NAMALWA (cell line): Measurements from ENCODE around the gene ADAM15.
A peak's percentile ranks its signal among the peaks of the same experiment; 100 is the strongest.

Source experiments
- DNase-seq: peaks from one replicate; pipeline ENCODE4 v3.0.0-alpha.2; 2015; ENCODE audit warnings: low spot score

The ADAM15 gene

GRCh38 chr1:155051777-155052398 lies 772 bp downstream of the ADAM15 start:
- DNase-seq = peak; percentile 58

DNA sequence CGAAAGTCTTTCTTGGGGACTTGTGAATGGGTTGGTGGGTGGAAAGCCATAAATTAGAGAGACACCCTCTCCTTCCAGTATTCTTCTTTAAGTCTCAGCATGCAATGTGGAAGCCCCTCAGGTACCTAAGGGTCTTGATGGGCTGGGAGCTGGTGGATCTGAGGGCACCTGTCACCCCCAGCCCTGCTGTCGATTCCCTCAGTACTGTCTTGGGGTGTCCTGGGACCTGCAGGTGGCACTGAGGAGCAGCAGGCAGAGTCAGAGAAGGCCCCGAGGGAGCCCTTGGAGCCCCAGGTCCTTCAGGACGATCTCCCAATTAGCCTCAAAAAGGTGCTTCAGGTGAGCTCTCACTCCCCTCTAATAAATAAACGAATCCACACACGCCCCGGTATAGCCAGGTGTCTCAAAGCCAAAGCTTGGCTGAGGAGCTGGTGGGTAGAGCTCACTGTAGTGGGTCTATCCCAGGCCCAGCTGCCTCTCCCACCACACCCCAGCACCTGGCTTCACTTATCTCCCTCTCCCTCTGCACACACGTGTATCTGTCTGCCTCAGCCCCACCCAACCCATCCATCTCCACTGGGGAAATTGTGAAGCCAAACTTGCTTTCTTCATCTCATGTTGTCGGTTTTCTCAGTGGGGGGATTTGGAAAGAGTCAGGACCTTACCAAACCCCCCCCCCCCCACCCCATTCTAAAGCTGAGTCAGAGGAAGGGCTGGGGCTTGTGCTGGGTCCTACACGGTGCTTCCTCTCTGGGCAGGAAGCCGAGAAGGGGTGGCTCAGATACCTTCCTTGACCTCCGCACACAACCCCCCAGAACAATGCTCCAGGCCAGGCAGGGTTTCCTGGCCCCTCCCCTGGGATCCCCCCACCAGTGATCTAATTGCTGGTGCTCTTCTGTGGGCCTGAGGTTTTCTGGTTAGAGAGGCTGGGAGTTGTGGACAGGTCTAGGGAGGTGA lies 1.6 kb downstream of the ADAM15 start:
- peak; percentile 62 for DNase-seq

GRCh38 chr1:155053531-155054105 lies 2.5 kb downstream of the ADAM15 start:
- no peak for DNase-seq

GRCh38 chr1:155057104-155057503 lies 6.0 kb downstream of the ADAM15 start:
- DNase-seq = no peak

DNA sequence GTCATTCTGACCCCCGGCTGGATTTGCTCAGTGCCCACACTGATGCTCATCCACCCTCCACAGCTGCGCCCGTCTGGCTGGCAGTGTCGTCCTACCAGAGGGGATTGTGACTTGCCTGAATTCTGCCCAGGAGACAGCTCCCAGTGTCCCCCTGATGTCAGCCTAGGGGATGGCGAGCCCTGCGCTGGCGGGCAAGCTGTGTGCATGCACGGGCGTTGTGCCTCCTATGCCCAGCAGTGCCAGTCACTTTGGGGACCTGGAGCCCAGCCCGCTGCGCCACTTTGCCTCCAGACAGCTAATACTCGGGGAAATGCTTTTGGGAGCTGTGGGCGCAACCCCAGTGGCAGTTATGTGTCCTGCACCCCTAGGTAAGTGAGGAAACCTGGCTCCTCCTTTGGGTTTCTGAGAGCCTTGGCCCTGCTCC lies 6.7 kb downstream of the ADAM15 start:
- no peak for DNase-seq

GRCh38 chr1:155060736-155061135 lies 9.6 kb downstream of the ADAM15 start:
- DNase-seq = no peak

DNA sequence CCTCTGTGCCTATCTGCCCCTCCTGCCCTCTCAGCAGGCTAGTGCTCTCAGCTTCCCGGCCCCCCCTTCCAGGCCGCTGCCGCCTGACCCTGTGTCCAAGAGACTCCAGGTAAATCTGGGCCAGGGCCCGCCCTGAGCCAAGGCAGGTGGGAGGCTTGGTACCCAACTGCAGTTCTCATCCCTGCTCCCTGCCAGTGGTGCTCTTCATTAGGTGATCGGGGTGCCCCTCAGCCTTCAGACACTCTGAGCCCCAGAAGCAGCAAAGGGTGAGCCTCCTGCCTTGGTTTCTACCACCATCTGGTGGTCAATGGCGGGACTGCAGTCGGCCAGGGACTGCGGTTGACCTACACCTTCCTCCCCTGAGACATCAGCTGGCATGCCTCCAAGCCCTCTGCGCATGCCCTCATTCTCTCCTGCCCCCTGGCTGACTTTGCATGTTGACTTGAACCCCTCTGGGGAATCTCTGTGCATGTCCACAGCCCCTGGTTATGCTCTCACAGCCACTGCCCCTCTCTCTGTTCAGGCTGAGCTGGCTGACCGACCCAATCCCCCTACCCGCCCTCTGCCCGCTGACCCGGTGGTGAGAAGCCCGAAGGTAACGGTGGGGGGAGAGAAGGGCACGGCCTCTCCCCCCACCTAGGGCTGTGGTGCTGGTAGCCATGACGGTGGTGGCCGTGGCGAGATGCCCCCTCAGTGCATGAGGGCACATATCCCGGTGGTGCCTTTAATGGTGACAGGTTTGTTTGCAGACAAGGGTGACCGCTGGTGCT lies 10.4 kb downstream of the ADAM15 start:
- peak; percentile 100 for DNase-seq

DNA sequence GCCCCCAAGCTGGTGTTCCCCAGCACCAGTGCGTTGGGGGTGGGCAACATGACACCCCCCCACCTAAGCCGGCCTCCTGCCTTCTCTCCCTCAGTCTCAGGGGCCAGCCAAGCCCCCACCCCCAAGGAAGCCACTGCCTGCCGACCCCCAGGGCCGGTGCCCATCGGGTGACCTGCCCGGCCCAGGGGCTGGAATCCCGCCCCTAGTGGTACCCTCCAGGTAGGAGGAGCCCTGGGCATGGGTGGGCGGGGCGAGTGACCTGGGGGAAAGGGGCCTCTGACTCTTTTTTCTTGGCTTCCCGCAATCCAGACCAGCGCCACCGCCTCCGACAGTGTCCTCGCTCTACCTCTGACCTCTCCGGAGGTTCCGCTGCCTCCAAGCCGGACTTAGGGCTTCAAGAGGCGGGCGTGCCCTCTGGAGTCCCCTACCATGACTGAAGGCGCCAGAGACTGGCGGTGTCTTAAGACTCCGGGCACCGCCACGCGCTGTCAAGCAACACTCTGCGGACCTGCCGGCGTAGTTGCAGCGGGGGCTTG lies 11.1 kb downstream of the ADAM15 start:
- peak; percentile 65 for DNase-seq

- peak; percentile 90 for DNase-seq
Observed at GRCh38 chr1:155062702-155063411, 11.7 kb downstream of the ADAM15 start.

DNA sequence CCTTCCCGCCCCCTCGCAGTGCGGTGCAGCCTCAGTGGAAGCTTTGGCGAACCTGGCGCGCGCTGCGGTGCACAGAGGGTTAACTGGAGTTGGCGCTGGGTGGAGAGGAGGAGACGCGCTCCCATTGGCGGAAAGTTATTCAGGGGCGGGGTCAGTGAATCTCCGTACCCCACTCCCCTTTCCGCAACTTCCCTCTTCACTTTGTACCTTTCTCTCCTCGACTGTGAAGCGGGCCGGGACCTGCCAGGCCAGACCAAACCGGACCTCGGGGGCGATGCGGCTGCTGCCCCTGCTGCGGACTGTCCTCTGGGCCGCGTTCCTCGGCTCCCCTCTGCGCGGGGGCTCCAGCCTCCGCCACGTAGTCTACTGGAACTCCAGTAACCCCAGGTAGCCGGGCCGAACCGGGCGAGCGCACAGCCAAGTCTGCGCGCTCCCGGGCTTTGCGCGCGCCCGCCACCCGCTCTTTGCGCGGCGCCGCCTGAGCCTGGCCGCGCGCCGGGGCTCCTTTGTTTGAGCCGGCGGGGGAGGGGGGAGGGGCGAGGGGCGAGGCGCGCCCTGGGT lies 12.5 kb downstream of the ADAM15 start, which contains the start of gene EFNA4:
Gene EFNA4, plus strand, starts transcription at position 191 of the 561 bp plus-strand sequence. Its CDS starts 84 bp downstream, at position 275.
- DNase-seq = peak; percentile 96

GRCh38 chr1:155064111-155064831 lies 13.2 kb downstream of the ADAM15 start:
- peak; percentile 78 for DNase-seq

DNA sequence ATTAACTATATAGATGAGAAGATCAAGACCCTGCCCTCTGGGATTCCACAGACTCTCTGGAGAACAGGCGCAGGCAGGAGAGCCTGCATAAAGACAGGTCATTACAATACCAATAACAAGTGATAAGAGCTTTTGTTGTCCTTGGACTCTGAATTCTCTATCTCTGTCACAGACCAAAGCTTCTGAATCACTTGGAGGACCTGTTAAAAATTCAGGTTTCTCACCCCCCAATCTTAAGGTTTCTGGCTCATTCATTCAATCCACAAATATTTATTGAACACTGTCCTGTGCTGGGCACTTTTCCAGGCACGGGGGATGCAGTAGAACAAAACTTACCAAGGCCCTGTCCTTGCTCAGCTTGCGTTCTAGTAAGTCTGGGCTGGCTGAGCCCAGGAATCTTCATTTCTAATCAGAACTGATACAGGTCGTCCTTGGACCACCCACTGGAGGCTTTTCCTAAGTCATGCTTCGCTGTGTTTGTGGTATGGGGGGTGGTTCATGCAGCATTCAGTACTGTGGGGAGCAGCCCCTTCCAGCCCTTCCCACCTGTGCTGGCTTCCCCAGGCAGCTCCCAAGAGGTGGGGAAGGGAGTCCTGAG lies 13.8 kb downstream of the ADAM15 start:
- no peak for DNase-seq

DNA sequence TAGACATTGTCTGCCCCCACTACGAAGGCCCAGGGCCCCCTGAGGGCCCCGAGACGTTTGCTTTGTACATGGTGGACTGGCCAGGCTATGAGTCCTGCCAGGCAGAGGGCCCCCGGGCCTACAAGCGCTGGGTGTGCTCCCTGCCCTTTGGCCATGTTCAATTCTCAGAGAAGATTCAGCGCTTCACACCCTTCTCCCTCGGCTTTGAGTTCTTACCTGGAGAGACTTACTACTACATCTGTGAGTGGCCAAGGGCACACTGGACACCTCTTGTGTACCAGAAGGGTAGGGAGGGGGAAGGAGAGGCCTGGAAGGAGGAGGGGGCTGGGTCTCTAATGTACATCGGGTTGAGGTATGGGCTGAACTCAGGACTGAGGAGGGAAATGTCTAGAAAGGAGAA lies 15.7 kb downstream of the ADAM15 start:
- DNase-seq = no peak

GRCh38 chr1:155068599-155068998 lies 17.5 kb downstream of the ADAM15 start:
- DNase-seq = no peak

- no peak for DNase-seq
Observed at GRCh38 chr1:155069551-155070157, 18.5 kb downstream of the ADAM15 start.

DNA sequence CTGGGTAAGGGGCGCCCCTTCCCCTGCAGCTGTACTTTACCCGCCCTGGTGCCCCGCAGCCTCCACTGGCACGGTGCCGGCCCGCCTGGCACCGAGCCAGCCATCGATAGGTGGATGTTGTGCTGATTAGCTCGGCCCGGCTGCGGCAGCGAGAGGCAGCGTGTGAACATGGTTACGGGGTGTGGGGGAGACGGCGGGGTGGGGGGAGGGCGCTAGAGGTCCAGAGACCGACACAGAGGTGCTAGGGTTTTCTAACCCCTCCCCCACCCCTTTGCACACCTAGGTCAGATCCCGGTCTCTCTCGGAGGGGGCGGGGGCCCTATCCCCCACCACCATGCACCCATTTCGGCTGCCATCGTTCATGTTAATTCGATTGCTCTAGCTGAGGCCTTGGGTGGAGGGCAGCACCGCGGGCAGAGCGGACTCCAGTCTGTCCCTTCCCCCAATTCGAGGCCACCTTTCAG lies 19.1 kb downstream of the ADAM15 start:
- no peak for DNase-seq

DNA sequence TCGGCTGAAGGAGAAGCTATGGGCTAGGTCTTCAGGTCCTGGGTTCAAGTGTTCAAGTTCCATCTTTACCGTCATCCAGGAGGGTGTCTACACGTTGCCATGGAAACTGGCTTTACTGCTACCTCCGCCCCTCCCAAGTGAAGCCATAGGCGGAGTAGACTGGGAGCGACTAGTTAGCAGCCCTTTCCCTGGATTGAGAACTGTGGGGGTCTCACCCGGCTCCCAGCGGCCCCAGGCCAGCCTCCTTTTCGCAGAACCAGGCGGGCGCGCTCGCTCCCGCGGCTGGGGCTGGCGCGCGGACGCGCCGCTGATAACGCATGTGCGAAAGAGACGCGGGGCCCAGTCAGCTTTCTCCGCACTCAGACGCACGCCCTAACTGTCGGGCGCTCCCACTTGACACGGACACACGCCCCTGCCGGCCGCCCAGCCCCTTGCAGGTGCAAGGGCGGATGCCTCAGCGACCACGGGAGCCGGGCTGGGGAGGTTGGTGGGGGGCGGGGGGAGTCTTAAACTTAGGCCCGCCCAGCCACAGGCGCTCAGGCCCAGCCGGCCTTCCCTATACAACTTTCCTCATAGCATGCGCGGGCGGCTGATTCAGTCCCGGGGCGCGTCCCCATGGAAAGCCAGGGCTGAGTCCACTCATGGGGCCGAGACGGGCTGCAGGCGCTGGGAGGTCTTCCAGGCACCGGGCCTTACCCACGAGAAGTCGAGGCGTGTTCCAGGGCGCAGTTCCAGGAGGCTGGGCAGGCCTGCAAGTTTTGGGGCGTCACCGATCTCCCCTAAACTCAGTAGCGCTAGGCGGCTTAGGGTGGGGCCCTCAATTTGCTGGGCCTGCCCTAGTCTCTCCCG lies 19.8 kb downstream of the ADAM15 start:
- peak; percentile 90 for DNase-seq

DNA sequence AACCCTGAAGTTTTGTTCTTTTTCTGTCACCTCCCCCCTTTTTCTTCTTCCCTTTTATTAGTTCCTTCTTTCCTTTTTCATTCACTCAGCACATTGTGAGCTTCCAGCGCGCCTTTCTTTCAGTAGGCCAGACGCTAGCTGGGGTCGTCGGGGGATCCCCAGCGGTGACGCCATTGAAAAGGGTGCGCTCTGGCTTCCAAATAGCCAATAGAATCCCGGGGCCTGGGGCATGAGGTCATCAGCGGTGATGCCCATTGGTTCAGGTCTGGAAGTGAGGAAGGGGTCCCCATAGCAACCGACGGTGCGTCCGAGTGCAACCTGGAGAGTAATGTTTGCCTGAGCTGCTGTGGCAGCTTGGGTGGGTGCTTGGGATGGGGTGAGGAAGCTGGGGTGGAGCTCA lies 20.6 kb downstream of the ADAM15 start:
- no peak for DNase-seq
